ENCODE results near the gene DUSP6.

- no peak for TF ChIP-seq CTCF (IDR thresholded peaks at IDR 0.05)
- TF ChIP-seq ZFX (IDR thresholded peaks at IDR 0.05; ENCODE audit: borderline replicate concordance): no peak
Measured at GRCh38 chr12:89370421-89370831, 18.1 kb upstream of the DUSP6 start.
